Measurements from ENCODE around the gene TMA16.

- TF ChIP-seq REST (IDR thresholded peaks at IDR 0.05; ENCODE audit: insufficient read depth in 1 of 2, low read depth in 2 of 2, low read length in 2 of 2) (no peak), TAF1 (IDR thresholded peaks at IDR 0.05; ENCODE audit: borderline replicate concordance, insufficient read depth, low read length) (no peak), POLR2AphosphoS5 (IDR thresholded peaks at IDR 0.05; ENCODE audit: low read depth, low read length) (no peak)
Measured at GRCh38 chr4:163492951-163493504, 1.5 kb upstream of the TMA16 start.
